GM18858 (cell line): Measurements from ENCODE around the gene EPHA4.

ENCODE experiments used
- ATAC-seq: cut with Tn5 transposase; IDR thresholded peaks from one replicate; pipeline ENCODE4 v1.9.1; 2021; ENCODE audit not compliant: unreplicated experiment

Gene EPHA4

GRCh38 chr2:221546505-221547225 is 25.4 kb downstream of the EPHA4 start:
- ATAC-seq: no peak

DNA sequence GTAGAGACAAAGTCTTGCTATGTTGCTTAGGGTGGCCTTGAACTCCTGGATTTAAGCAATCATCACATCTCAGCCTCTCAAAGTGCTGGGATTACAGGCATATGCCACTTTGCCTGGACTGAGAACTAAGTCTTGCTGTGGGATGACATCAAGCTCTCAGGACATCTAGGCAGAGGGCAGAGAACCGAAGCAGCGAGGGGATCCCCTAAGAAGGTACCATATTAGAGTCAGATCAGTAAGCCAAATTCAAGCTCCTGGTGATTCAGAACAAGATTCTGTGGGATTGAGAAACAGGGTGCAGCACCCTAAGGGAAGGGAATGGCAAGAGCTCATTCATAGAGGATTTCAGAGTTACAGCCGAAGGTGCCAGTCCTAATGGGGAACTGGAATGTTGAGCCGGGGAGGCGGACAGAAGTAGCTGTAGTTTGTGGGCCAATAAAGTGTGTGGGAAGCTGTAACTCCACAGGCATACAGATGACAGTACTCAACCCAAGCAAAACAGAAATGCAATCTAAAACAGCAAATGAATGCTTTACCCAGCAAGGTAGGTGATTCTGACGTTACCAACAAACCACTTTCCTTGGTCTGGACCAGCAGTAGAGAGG is 30.9 kb downstream of the EPHA4 start:
- no peak for ATAC-seq

DNA sequence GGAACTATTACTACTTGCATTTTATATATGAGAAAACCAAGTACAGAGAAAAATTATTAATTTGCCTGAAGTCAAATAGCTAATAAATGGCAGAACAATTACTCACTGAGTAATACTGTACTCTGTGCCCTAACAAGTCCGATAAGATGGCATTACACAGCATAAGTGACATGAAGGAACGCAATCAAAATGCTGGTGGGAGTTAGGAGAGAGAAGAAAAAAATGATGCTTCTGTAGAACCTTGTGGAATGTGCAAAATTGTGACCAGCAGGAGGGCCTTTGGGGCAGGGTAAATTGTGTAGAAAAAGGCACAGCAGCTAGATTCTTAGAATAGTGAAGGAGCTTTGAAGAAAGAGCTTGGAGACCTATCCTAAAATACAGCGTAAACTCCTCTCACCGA is 32.9 kb downstream of the EPHA4 start:
- no peak for ATAC-seq

DNA sequence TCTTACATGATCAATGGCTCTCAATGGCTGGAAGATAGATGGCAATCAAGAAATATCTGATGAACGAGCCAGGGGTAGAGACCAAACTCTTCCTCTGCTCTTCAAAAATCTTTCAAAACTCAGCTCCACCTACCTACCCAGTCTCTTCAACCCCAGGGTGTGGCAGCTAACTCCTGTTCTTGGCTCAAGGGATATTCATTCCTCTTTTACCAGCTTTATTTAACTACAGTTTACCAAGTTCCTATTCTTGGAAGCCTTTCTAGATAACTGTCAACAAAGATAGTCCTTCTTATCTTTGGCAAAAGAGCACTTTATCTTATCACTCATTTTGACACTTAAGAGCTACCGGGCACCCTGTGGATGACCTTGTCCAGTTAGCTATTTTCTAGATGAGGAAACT is 36.3 kb downstream of the EPHA4 start:
- ATAC-seq: no peak

GRCh38 chr2:221533299-221533698 is 38.8 kb downstream of the EPHA4 start:
- ATAC-seq: no peak

GRCh38 chr2:221532641-221533040 is 39.5 kb downstream of the EPHA4 start:
- ATAC-seq: no peak

- no peak for ATAC-seq
Observed at GRCh38 chr2:221530653-221531037, 41.5 kb downstream of the EPHA4 start.

DNA sequence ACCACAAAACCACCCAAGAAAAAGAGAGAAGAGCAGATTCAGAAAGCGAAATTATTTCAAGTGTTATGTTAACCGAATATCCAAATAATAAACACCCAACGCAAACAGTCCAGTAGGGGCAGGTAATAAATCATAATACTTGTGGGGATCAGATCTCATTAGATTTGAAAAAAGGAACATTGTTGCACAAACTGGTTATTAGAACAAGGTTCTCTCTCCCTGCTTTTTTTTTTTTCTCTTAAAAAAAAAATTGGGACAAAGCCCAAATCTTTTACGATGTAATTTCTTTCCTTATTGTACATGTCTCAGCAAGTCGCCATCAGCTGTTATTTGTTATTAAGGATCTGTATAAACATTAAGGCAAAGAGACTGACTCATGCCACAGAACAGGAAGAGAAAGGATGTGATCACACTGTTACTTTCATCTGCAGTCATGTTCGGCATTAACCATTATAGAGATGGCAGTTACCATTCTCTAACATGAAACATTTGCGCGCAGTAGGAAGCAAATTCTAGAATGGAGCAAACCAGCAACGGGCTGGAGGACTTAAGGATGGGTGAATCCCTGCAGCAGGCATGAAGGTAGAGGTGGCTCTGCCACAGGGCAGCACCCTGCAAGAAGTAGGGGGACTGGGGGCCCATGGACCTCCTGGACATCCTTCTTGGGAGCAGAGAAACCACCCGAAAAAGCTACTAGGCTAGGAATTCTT is 42.0 kb downstream of the EPHA4 start:
- no peak for ATAC-seq

DNA sequence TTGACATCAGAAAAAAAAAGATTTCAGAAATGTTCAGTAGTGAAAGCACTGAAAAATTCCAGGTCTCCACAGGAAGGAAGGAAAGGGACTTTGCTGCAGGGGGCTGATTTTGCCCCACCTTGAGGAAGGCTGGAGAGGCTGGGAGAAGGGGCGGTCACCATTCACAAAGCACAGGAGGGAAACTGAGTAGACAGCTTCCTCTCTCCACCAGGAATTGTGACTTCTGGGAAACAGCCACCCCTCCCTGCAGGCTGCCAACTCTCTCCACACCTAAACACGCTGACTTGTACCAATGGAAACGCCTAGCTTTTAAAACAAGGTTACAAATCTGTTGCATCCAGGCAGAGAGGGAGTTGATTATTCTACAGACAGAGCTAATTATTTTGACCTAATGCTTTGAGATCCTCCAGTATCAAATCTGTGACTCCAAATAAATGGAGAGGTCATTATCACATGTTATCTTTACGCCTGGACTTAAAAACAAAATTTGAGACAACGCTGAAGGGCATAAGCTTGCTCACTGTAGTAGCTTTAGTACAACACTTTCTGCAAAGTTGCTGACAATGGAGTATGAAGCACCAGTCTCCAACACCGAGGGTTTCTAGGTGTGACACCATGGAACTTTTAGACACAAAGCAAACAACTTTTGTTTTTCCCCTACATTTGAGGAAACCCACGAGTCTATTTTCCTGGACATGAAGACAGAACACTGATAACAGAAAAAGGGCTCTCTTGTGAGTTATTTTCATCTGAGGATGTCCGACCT is 42.7 kb downstream of the EPHA4 start:
- no peak for ATAC-seq

GRCh38 chr2:221527776-221528309 is 44.3 kb downstream of the EPHA4 start:
- ATAC-seq: no peak

DNA sequence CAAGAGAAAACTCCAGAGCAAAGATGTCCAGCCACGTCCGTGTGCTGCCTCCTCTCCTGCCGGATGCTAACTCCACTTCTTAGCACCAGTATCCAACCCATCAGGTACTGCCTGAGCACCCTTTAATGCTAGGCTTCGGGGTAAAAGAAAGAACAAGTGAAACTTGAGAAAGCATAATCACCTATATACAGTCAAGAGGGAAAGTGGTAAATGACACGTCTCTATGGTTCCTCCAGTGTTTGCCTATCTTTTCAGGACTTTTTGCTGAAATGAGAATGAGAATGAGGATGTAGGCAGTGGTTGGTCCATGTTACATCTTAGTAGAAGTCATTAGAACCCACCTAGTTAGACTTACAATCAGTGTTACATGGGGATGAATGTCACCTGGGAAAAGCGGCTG is 47.9 kb downstream of the EPHA4 start:
- ATAC-seq: no peak

GRCh38 chr2:221521233-221521845 is 50.8 kb downstream of the EPHA4 start:
- ATAC-seq: no peak

GRCh38 chr2:221518935-221519625 is 53.0 kb downstream of the EPHA4 start:
- ATAC-seq: no peak

- peak; percentile 32 for ATAC-seq
Observed at GRCh38 chr2:221518201-221518934, 53.7 kb downstream of the EPHA4 start.

DNA sequence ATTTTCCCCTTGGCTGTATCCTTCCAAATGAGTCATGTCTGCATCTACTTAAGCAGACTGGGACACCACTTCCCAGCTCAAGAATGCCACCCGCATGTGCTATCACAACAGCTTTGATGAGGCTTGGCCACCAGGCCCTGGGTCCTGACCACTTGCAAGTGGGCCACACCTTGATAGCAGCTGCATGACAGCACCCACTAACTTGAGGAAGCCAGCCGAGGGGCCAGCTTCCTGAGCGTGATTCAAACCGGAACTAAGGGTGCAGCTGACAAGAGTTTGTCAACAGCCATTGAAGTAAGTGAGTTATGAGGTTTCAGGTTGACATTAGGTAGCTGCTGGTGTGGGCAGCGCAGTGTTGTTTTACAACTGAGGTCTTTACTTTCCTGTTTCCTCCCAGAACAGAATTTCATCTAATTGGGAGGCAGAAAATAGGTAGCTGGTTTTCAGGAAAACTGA is 54.4 kb downstream of the EPHA4 start:
- ATAC-seq: peak; percentile 92

DNA sequence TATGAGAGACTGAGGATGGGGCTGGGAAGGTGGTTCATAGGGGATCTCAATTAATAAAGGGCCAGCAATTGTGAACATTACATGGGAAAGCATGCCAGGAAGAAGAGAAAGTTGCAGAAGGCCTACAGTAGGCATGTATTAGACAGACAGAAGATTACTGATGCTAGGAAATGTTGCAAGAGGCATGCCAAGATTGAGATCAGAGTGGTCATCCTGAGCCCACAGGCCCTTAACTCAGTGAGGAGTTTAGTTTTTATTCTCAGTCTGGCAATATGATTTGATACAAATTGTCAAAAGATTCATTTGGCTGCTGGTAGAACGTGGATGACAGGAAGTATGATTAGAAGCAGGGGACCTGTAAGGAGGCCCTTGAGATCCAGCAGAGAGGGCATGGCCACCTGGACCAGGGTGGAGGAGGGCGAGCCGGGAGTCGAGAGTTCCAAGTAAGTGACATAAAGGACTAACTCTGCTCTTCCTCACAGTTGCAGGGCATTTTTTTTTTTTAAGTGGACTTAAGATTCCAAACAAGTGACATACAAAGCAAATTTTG is 54.9 kb downstream of the EPHA4 start:
- no peak for ATAC-seq

DNA sequence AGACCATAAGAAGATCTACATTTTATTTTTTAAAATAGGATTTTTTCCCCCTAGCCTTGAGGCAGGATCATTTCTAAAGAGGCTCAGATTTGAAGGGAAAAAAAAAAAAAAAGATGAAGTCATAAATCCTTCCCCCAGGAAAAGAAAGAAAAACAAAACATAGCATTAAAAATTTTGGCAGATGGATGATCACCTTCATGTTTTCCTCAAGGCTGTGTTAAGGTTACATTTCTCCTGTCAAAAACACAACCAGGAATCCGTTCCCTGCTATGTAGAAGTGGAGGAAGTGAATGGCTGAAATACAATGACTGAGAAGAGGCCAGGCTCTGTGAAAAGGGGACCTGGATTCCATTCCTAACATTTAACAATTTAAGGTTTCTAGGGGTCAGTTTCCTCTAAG is 56.2 kb downstream of the EPHA4 start:
- no peak for ATAC-seq

DNA sequence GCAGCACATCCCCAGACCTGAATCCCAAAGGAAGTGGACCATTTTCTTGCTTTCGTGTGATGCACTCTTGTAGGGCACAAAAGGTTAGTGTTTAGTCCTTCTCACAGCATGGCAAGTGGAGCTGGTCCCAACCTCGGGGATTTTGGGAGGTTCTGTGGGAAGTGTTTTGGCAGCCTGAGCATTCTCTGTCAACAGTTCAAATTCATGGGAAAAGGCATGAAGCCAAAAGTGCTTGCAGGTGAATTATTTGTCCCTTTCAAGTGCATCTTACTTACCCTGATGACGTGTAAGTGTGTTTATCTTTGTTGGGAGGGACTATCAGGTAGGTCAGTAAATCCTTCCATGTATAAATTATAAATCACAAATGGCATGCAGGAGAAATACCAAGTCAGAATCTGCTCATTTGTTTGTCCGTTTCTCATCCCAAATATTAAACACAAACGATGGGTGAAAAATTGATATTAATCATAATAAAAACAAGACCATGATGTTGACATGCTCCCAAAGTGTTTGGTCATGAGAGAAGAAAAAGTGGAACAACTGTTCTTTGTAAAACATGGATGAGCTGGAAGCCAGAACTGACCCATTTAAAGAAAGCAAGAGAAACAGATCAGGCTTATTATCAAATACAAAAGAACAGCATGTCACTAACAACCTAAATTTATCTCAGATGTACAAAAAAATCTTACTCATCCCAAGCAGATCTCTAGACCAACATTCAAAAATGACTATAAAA is 57.6 kb downstream of the EPHA4 start:
- ATAC-seq: no peak

DNA sequence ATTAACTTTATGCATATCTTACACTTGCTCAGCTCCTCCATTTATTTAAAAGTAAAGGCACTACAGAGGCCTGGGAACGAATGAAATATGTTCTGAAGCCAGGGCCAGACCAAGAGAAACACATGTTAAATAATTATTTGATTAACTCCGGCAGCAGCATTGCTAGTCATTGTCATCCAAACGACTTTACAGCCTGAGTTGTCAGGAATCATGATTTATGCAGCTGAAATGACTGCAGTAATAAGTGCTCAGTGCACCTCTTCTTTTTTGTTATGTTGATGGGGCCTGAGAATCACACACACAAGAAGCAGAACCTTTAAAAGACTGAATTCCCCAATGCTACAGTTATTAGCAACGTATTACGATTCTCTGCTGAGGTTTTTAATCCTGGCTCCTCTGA is 58.9 kb downstream of the EPHA4 start:
- no peak for ATAC-seq
